Activated naive CD8-positive, alpha-beta T cell treated with anti-CD3 and anti-CD28 coated beads for 36 hours (primary cell): Measurements from ENCODE around the gene CHMP6. TPM values are rescaled to one million over a fixed set of nuclear protein-coding genes. Genes with fewer than 3 reads are reported as not detected.
A peak's percentile ranks its signal among the peaks of the same experiment; 100 is the strongest.

Experiments used
- DNase-seq: peaks from one replicate; pipeline ENCODE4 v3.0.0; 2021
- H3K27ac Mint-ChIP-seq: one replicate; pipeline ENCODE4 v1.8.0; 2022; ENCODE audit warnings: mild to moderate bottlenecking, moderate library complexity, mixed read lengths
- H3K27me3 Mint-ChIP-seq: one replicate; pipeline ENCODE4 v1.8.0; 2022; ENCODE audit warnings: mild to moderate bottlenecking, mixed read lengths
- H3K36me3 Mint-ChIP-seq: one replicate; pipeline ENCODE4 v1.8.0; 2021; ENCODE audit warnings: mild to moderate bottlenecking, mixed read lengths
- H3K4me1 Mint-ChIP-seq: one replicate; pipeline ENCODE4 v1.8.0; 2021; ENCODE audit warnings: mixed read lengths
- H3K4me3 Mint-ChIP-seq: one replicate; pipeline ENCODE4 v1.8.0; 2022; ENCODE audit warnings: mild to moderate bottlenecking, moderate library complexity, mixed read lengths
- H3K9me3 Mint-ChIP-seq: one replicate; pipeline ENCODE4 v1.8.0; 2022; ENCODE audit warnings: mixed read lengths
- total RNA-seq, 2 experiments: library from RNA; stranded (reverse); gene quantifications; one replicate each; pipeline ENCODE4 v1.2.3, GENCODE V29; 2021

CHMP6 gene
- total RNA-seq, 2 experiments from 2014 or later, result 21.6 to 23.8 TPM

DNA sequence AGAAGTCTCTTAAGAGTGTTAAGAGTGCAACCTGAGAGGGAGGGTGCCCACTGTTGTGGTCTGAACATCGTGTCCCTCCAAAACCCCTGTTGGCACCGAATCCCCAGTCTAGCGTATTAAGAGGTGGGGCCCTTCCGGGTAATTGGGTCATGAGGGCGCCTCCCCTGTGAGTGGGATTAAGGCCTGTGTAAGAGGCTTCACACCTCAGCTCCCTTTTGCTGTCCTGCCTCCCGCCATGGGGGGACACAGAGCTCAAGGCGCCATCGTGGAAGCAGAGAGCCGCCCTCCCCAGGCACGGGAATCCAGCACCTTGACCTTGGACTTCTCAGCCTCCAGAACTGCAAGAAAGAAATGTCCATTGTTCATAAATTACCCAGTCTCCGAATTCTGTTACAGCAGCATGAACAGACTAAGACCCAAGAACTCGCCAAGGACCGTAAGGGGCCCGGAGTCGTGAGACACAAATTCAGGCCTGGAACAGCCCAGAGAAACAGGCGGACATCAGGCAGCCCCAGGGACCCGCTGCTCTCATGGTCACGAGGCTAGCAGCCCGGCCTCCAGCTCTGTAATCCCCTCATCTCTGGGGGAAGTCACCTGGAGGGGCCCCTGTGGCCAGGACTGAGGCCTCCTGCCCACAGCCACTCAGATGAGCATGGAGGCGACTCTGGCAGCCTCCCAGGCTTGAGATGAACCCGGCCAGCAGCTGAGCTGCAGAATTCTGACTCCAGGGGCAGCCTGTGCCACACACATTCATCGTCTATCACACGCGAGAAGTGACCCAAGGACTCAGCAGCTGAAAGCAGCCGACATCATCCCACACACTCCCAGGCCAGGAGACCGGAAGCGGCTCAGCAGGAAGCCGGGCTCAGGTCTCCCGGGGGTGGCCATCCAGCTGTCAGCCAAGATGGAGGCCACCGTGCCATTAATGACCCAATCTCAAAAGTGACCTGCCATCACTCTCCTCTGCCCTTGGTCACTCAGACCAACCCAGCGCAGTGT is 12.8 kb upstream of the CHMP6 start:
- Mint-ChIP-seq H3K4me1 (peaks cover 8% of the 10 kb centered on the region), H3K27ac (no peak overlapping the region), H3K36me3 (no peaks in the 10 kb centered on the region), H3K9me3 (no peaks in the 10 kb centered on the region), H3K4me3 (no peak overlapping the region), H3K27me3 (peaks cover 22% of the 10 kb centered on the region)
- no peak for DNase-seq

DNA sequence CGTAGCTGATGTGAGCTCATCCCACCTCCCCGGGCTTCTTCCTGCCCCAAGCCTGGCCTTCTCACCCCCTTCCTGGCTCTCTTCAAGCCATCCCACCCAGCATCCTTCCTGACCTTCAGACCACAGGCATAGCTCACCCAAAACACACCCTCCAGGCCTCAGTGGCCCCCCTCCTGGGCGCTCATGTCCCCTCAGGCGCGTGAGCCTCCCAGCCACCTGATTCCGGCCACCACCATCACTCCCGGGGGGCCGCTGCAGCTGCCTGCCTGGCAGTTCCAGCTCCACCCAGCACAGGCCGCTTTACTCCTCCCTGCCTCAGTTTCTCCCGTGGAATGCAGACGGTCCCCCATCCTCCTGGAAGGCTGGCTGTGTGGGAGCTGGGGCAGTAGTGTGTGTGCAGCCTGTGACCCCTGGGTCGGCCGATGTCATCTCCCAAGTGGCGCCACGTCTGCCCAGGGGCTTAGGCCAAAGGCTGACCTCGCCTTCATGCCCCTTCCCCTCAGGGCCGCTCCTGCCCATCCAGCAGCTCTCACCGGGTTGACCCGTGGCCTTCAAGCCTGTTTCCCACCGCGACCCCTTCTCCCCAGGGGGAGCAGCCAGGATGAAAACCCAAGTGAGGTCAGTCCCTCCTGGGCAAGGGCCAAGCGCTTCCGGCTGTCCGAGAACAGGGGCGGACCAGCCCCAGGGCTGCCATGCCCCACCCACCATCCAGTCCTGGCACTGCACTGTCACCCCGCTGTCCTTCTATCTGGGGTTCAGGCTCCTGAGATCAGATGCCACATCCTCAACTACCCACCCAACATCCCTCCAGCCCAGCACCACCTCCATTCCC is 11.9 kb upstream of the CHMP6 start:
- Mint-ChIP-seq H3K4me1 (peaks cover 8% of the 10 kb centered on the region), H3K27me3 (peaks cover 22% of the 10 kb centered on the region), H3K36me3 (no peaks in the 10 kb centered on the region), H3K4me3 (no peak overlapping the region), H3K27ac (no peak overlapping the region), H3K9me3 (no peaks in the 10 kb centered on the region)
- no peak for DNase-seq

DNA sequence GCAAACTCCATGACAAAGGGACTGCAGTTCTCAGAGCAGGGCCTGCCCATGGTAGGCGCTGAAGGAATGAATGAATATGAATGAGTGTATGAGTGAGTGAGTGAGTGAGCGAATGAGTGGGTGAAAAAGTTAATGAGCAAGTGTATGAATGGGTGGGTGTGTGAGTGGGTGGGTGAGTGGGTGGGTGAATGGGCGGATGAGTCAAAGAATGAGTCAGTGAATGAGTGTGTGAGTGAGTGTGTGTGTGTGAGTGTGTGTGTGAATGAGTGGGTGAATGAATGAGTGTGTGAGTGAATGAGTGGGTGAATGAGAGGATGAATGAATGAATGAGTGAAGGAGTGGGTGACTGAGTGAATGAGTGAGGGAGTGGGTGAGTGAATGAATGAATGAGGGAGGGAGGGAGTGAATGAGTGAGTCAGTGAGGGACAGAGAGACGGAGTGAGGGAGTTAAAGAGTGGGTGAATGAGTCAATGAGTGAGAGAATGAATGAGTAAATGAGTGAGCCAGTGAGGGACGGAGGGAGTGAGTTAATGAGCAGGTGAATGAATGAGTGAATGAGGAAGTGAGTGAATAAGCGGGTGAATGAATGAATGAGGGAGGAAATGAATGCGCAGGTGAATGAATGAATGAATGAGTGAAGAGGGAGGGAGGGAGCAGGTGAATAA is 11.1 kb upstream of the CHMP6 start:
- peaks cover 22% of the 10 kb centered on the region for H3K27me3 Mint-ChIP-seq
- DNase-seq, result no peak
- no peaks in the 10 kb centered on the region for H3K9me3 Mint-ChIP-seq
- peak overlapping the region; percentile 45 for H3K27ac Mint-ChIP-seq
- H3K4me3 Mint-ChIP-seq, result no peak overlapping the region
- peaks cover 8% of the 10 kb centered on the region for H3K4me1 Mint-ChIP-seq
- H3K36me3 Mint-ChIP-seq, result no peaks in the 10 kb centered on the region

DNA sequence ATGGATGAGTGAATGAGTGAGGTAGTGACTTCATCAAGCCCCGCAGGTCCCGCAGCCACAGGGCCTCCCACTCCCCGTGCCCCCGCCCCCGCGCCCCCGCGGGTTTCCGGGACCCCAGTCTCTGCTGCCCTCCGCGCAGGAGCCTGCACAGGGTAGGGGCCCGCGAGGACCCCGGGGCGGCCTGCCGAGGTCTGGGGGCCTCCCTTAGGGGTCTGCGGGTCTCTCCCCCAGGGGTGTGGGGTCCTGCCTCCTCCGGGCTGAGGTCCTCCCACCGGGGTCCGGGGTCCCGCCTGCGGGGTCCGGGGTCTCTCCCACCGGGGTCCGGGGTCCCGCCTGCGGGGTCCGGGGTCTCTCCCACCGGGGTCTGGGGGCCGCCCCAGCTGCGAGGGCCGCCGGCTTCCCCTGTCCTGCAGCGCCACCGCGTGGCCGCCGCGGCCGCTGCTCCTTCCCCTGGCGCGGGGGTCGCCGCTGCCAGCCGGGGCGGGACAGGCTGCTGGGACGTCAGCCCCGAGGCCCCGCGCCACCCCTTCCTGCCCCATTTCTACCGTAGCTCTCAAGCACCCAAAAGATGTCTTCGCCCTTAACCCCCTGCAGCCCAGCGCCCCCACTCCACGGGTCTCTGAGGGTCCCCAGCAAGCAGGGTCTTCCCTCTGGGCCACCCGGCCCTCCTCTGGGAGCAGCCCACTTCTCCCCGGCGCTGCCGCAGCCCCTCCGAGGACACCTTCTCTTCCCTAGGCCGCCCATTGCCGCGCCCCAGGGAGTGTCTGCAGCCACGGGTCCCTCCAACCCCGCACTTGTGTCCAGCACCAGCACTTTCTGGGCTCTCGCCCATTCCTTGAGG is 10.4 kb upstream of the CHMP6 start:
- Mint-ChIP-seq H3K4me1 (peaks cover 8% of the 10 kb centered on the region), H3K36me3 (no peaks in the 10 kb centered on the region), H3K9me3 (no peaks in the 10 kb centered on the region), H3K27me3 (peaks cover 22% of the 10 kb centered on the region), H3K4me3 (no peak overlapping the region), H3K27ac (no peak overlapping the region)
- peak; percentile 58 for DNase-seq

DNA sequence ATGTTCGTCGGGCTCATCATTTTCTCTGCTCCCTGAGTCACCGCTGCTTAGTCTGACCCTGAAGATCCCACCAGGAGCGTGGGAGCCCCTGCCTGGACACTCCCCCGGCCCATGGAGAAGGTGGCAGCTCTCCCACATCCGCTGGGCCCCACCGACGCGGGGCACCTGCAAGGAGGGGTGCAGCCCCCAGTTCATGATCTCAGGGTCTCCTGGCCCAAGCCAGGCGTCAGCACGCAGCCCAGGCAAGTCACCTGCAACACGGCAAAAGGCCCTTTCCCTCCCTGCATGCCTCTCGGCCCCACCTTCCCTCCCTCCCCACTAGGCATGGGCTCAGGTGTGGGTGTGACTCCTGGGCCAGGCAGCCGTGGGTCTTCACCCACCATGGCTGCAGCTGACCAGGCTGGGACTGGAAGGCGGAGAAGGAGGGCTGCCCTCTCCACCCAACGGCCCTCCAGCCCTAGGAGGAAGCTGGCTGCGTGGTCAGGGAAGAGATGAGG is 9.7 kb upstream of the CHMP6 start:
- peaks cover 19% of the 10 kb centered on the region for H3K27me3 Mint-ChIP-seq
- DNase-seq, result no peak
- no peak overlapping the region for H3K4me3 Mint-ChIP-seq
- H3K36me3 Mint-ChIP-seq, result no peaks in the 10 kb centered on the region
- no peaks in the 10 kb centered on the region for H3K9me3 Mint-ChIP-seq
- no peak overlapping the region for H3K27ac Mint-ChIP-seq
- H3K4me1 Mint-ChIP-seq, result peaks cover 8% of the 10 kb centered on the region

DNA sequence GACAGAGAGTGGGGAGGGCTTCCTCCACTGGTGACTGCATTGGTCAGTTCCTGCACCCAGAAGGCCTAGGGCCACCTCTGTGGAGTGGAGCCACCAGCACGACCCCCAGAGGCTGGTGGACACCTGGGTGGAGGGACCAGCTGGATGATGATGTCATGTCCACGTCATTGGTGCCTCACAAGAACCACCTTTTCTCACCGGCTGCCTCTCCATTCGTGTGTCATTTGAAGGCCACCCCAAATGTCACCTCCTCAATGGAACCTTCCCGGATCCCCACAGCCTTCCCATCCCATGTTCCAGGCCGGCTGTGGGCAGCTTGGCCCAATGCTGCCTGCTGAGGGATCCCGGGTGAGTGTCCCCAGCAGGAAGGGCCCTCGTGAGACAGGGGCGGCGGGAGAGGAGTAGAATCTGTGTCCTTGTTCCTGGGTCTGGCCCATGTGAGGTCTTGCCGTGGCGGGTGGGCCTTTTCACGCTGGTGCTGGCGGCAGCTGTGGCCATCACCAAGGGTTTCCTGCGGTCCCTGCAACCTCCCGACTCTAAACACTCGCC is 9.1 kb upstream of the CHMP6 start:
- no peak overlapping the region for H3K27ac Mint-ChIP-seq
- no peaks in the 10 kb centered on the region for H3K36me3 Mint-ChIP-seq
- DNase-seq, result no peak
- peaks cover 8% of the 10 kb centered on the region for H3K4me1 Mint-ChIP-seq
- H3K9me3 Mint-ChIP-seq, result no peaks in the 10 kb centered on the region
- H3K27me3 Mint-ChIP-seq, result peaks cover 19% of the 10 kb centered on the region
- no peak overlapping the region for H3K4me3 Mint-ChIP-seq

DNA sequence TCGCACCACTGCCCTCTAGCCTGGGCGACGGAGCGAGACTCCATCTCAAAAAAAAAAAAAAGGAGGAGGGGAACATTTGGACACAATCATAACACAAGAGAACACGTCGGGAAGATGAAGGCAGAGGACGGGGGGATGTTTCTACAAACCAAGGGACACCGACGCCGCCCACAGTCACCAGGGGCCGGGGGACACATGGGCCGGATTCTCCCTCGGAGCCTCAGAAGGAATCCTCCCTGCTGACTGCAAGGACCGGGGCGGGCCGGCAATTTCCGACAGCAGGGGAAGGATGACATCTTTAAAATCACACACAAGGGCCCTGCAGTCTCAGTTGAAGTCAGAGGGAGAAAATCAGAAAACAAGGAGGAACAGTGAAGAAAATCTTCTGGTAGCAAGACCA is 8.1 kb upstream of the CHMP6 start:
- no peak for DNase-seq
- H3K9me3 Mint-ChIP-seq, result no peaks in the 10 kb centered on the region
- peaks cover 8% of the 10 kb centered on the region for H3K4me1 Mint-ChIP-seq
- no peak overlapping the region for H3K4me3 Mint-ChIP-seq
- peaks cover 19% of the 10 kb centered on the region for H3K27me3 Mint-ChIP-seq
- no peak overlapping the region for H3K27ac Mint-ChIP-seq
- no peaks in the 10 kb centered on the region for H3K36me3 Mint-ChIP-seq

DNA sequence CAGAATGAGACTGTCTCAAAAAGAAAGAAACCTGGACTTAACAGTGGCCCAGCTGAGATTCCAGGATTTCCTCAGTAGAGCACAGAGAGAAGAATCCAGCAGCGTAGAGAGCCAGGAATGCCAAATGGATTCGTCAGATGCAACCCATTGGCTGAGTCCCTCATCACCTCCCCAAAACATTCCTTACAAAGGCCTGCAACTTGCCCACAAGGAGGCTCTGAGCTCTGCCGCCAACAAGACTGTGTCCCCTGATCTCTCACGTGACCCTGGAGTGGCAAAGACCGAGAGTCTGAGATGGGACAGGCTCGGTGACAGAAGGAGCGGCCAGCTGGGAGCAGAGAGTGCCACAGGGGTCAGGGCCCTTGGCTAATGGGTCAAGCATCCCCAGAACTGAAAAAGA is 6.9 kb upstream of the CHMP6 start:
- H3K4me3 Mint-ChIP-seq, result no peak overlapping the region
- H3K27ac Mint-ChIP-seq, result no peak overlapping the region

DNA sequence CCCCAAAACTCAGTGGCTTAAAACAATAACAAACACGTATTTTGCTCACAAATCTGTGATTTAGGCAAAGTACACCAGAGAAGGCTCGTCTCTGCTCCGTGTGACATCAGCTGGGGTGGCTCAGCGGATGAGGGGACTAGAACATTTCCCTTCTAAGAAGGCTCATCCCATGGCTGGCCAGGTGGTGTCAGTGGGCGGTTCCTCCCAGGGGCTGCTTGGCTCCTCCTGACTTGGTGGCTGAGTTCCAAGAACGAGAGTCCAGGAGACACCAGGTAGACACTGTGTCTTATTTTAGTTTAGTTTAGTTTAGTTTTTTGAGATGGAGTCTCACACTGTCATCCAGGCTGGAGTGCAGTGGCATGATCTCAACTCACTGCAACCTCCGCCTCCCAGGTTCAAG is 5.6 kb upstream of the CHMP6 start:
- Mint-ChIP-seq H3K9me3 (no peaks in the 10 kb centered on the region), H3K36me3 (no peaks in the 10 kb centered on the region), H3K4me3 (no peak overlapping the region), H3K27me3 (peaks cover 5% of the 10 kb centered on the region), H3K27ac (no peak overlapping the region), H3K4me1 (peaks cover 8% of the 10 kb centered on the region)
- no peak for DNase-seq

More for the DNA sequence above, 6.9 kb upstream of the CHMP6 start:
- no peak for DNase-seq
- no peaks in the 10 kb centered on the region for H3K36me3 Mint-ChIP-seq
- H3K27me3 Mint-ChIP-seq, result peaks cover 16% of the 10 kb centered on the region
- peaks cover 13% of the 10 kb centered on the region for H3K4me1 Mint-ChIP-seq
- H3K9me3 Mint-ChIP-seq, result no peaks in the 10 kb centered on the region

DNA sequence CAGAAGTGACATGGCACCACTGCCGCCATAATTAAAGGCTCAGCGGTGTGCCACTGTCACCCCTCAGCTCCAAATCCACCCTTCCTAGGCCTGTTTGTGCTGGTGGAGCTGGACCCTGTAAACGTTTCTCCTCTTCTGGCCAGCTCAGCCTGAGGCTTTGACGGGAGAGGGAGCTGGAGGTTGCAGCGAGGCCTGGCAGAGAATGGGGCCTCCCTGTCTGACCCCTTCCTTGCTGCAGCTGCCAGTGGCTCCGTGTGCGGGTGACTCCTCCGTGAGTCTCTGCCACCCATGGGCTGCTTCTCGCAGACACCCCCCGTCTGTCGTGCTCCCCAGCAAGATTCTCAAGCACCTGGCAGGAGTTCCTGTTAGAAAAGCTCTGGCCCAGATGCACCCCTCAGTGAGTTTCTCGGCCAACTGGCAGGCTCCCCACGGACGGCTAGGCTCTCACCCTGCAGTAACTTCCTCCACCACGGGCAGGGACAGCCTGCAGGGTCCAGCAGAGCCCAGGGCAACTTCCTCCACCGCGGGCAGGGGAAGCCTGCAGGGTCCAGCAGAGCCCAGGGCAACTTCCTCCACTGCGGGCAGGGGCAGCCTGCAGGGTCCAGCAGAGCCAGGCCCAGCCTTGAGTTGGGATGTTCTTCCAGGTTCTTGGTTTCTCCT is 4.7 kb upstream of the CHMP6 start:
- no peak for DNase-seq
- no peak overlapping the region for H3K4me3 Mint-ChIP-seq
- H3K27ac Mint-ChIP-seq, result no peak overlapping the region
- H3K4me1 Mint-ChIP-seq, result peaks cover 11% of the 10 kb centered on the region
- H3K36me3 Mint-ChIP-seq, result no peaks in the 10 kb centered on the region
- H3K9me3 Mint-ChIP-seq, result no peaks in the 10 kb centered on the region
- H3K27me3 Mint-ChIP-seq, result peaks cover 5% of the 10 kb centered on the region

DNA sequence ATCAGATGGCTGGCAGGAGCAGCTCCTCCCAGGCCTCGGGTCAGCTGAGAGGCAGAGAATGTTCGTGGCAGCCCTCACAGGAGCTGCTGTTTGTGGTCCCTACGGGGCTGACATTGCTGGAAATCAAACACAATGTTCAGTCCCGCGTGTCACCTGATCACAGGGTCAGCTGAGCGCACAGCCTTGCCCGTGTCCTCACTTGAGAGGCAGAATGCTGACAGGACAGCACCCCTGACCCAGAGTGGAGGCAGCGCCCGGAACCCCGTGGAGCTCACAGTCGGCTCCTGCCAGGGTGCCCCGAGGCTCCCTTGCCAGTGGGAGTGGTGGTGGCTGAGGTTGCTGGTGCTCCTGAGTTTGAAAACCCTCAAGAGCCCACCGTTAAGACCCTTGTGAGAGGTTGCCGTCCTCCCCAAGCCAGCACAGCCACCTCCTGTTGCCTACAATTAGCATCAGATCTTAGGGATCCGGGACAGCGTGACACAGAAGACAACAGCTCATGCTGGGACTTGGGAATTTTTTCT is 3.6 kb upstream of the CHMP6 start:
- no peak for DNase-seq
- Mint-ChIP-seq H3K36me3 (no peaks in the 10 kb centered on the region), H3K4me3 (no peak overlapping the region), H3K9me3 (no peaks in the 10 kb centered on the region), H3K27ac (no peak overlapping the region), H3K4me1 (peaks cover 15% of the 10 kb centered on the region), H3K27me3 (peaks cover 5% of the 10 kb centered on the region)

DNA sequence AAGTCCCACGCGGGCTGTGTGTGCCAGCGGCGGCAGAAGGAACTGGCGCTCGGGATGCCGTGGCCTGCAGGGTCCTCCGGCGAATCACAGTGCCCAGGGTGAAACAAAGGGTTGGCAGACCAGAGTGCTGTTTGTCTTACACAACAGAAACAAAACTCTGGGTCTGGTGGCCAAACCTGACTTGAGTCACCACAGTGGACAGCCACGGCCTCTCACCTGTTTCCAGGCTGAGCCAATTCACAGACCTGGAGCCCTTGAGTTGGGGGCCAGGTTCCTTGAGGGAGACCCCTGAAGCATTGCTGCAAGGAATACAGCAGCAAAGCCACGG is 2.1 kb upstream of the CHMP6 start:
- Mint-ChIP-seq H3K27ac (no peak overlapping the region), H3K27me3 (peaks cover 5% of the 10 kb centered on the region), H3K4me3 (no peak overlapping the region), H3K36me3 (no peaks in the 10 kb centered on the region), H3K9me3 (no peaks in the 10 kb centered on the region), H3K4me1 (peaks cover 17% of the 10 kb centered on the region)
- no peak for DNase-seq

DNA sequence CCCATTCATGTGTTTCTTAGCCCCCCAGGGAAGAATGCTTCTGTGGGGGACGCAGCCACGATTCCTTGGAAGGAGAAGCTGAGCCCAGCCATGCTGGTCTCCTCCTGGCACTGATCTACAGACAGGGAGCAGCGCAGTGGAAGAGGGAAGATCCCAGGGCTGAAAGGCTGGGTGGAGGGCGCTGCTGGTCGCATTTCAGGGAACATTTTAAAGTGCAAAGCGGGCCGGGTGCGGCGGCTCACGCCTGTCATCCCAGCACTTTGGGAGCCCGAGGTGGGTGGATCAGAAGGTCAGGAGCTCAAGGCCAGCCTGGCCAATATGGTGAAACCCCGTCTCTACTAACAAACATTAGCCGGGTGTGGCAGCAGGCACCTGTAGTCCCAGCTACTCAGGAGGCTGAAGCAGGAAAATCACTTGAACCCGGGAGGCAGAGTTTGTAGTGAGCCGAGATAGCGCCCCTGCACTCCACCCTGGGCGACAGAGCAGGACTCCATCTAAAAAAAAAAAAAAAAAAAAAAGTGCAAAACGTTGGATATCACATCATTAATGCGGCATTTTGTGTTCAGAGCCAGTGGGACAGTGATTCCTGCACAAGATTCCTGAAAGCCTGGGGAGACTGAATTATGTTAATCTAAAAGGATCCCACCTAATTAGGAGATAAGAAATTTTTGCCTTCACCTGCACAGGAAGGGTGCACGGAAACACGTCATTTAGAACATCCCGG is 558 bp upstream of the CHMP6 start:
- H3K4me3 Mint-ChIP-seq, result peak overlapping the region; percentile 70
- no peak for DNase-seq
- H3K4me1 Mint-ChIP-seq, result peaks cover 17% of the 10 kb centered on the region
- H3K9me3 Mint-ChIP-seq, result no peaks in the 10 kb centered on the region
- no peaks in the 10 kb centered on the region for H3K36me3 Mint-ChIP-seq
- H3K27me3 Mint-ChIP-seq, result peaks cover 5% of the 10 kb centered on the region
- H3K27ac Mint-ChIP-seq, result peak overlapping the region; percentile 77
